DOHH2 (cell line): ENCODE measurements around the gene MAPK8.

Experiments
- EZH2phosphoT487 ChIP-seq: fragments of 200-600 bp; sonication (generic); IDR thresholded peaks from 2 replicates; pipeline ENCODE4 v1.6.1; 2017; ENCODE audit warnings: borderline replicate concordance, mild to moderate bottlenecking, antibody characterized with exemption, low read length, moderate library complexity, mixed read lengths
- TF ChIP-seq, protein P1 (sequence below): fragments of 200-600 bp; sonication (generic); IDR thresholded peaks from one replicate; pipeline ENCODE4 v1.5.1; 2014; ENCODE audit warnings: antibody characterized with exemption, mild to moderate bottlenecking, low read depth, low read length; ENCODE audit not compliant: poor library complexity, severe bottlenecking

DNA sequence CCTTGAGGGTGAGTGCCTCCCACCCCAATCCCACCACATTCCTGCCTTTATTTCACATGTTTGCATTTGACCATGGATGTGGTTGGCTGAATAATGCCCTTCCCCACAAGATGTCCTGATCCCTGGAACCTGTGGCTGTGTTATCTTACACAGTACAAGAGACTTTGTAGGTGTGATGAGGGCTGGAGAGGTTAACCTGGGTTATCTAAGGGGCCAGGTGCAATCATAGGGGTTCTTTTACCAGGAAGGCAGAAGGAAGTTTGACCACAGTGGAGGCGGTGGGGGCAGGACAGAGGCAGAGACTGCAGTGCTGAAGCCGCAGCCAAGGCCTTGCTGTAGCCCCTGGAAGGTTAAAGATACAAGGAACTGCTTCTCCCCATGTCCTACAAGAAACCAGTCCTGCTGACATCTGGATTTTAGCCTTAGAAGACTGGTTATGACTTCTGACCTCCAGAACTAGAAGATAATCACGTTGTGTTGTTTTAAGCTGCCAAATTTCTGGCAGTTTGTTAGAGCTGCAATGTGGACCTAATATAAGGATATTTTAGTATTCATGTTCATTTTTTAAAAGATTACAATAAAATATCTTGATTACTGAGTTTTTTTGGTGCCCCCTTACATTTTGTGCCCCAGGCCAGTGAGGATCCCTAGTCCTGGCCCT, 161.8 kb downstream of the MAPK8 start:
- TF ChIP-seq, protein P1, sequence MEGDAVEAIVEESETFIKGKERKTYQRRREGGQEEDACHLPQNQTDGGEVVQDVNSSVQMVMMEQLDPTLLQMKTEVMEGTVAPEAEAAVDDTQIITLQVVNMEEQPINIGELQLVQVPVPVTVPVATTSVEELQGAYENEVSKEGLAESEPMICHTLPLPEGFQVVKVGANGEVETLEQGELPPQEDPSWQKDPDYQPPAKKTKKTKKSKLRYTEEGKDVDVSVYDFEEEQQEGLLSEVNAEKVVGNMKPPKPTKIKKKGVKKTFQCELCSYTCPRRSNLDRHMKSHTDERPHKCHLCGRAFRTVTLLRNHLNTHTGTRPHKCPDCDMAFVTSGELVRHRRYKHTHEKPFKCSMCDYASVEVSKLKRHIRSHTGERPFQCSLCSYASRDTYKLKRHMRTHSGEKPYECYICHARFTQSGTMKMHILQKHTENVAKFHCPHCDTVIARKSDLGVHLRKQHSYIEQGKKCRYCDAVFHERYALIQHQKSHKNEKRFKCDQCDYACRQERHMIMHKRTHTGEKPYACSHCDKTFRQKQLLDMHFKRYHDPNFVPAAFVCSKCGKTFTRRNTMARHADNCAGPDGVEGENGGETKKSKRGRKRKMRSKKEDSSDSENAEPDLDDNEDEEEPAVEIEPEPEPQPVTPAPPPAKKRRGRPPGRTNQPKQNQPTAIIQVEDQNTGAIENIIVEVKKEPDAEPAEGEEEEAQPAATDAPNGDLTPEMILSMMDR: no peak
- no peak for TF ChIP-seq EZH2phosphoT487
